GM15510 (cell line): ENCODE results near the gene IRAG1.

Experiments used
- POLR2A ChIP-seq: IDR thresholded peaks from 3 replicates; pipeline ENCODE4 v1.6.1; 2011; ENCODE audit warnings: borderline replicate concordance; ENCODE audit not compliant: insufficient read length; ENCODE audit errors: extremely low read depth

Gene IRAG1

DNA sequence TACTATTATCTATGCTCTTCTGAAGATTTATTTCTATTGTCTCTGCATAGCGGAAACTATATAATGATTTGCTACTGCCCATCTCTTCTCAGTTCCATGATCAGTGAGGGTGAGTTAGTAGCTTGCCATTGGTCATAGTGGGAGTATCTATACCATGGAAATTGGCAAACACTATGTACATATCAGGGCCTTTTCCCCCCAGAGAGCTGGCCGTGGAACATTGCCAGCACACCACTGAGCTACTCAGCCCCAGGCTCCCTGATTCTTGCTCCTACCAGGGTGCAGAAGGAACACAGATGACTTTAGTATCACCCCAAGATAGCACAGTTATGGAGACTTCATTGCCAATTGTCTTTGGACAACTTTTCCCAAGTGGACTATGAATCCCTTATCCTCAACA is 33.2 kb downstream of the IRAG1 start:
- TF ChIP-seq POLR2A, result no peak

DNA sequence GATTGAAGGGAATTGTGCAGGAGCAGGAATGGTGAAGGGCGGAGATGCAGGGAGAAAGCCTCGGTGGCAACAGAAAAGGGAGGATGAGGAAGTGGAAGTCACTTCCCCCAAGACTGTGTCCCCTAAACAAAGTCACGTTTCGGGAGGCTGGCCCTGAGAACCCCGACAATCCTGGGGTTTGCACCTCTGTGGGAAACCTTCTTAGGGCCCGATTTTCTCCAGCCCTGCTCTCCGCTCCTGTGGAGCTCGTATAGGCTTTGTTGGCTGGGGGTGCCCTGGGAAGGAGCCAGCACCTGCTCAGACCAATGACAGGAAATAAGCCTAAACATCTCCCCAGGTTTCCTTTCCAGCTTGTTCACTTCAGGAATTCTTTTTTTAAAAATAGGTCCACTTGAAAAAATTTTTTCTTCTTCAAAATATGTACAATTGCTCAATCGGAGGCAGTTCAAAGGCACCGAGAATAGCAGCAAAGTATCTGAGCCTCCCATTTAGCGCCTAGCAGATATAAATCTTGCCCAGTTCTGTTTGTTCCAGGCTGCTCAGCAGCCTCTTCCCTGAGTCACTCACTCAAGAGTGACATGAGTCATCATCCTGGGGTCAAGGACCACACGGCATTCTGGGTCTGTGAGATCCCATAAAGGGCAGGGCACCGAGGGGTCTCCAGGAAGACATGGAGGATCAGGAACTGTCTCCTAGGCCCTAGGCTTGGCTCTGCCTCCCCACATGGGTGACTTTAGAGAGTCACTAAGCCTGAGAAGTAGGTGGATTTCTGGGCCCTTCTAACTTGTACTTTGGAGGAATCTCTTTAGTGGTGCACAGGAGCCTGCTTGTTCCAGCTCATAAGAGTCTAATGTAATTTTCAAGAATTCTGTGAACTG is 34.0 kb downstream of the IRAG1 start:
- TF ChIP-seq POLR2A, result no peak

DNA sequence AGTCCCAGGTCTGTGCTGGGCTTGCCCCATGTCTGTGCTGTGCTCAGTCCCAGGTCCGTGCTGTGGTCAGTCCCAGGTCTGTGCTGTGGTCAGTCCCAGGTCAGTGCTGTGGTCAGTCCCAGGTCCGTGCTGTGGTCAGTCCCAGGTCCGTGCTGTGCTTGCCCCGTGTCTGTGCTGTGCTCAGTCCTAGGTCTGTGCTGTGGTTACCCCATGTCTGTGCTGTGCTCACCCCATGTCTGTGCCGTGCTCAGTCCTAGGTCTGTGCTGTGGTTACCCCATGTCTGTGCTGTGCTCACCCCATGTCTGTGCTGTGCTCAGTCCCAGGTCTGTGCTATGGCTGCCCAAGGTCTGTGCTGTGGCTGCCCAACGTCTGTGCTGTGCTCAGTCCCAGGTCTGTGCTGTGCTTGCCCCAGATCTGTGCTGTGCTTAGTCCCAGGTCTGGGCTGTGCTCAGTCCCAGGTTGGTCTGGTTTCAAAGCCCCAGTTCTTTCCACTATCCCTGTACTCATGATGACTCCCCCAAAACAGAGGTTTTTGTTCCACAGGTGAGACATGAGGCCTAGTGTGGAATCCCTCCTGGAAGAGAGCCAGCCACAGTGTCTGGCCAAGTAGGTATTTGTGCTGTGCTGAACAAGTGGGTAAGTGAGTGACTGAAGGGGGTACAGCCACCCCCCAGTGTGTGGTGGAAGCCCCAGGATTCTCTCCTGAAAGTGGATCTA is 34.8 kb downstream of the IRAG1 start:
- TF ChIP-seq POLR2A, result no peak

DNA sequence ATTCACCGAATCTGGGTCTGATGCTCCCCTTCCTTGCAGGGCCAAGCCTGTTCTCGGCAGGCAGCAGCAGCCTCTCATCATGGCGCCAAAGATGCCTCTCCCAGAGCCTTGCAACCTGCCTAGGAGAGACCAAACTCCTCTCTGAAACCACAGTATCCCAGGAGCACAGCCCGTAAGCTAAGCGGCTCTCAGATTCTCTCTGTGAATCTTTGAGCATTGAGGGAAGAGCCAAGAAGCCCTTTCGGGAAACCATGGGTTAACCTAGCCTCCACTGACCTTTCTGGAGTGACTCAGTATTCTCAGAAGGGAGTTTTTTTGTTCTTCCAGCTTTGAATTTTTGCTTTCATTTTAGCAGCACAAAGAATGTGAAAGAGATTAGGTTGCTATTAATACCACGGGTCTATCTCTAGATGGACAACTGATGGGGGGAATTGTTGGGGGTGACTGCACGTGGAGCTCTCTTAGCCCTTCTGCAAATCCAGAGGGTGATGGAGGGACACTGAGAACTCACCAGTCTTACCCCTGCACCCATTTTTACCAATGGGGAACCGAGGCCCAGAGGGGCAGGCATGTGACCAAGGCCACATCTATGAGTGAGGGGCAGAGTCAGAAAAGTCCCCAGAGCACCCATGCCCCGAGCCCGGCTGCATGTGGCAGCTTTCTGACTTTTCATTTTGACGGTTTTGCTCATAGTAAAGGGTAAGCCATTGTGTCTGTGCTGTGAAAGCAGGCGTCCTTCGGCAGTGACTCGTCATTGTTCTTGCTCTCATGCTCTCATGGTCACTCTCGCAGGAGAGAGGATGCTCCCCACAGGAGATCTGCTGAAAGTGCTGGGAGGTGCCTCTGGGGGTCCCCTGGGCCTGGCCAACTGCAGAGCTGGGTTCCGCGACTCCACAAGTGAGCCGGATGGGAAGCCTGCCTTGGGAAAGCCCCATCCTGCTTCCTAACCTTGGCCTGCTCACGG is 36.0 kb downstream of the IRAG1 start:
- TF ChIP-seq POLR2A, result no peak

DNA sequence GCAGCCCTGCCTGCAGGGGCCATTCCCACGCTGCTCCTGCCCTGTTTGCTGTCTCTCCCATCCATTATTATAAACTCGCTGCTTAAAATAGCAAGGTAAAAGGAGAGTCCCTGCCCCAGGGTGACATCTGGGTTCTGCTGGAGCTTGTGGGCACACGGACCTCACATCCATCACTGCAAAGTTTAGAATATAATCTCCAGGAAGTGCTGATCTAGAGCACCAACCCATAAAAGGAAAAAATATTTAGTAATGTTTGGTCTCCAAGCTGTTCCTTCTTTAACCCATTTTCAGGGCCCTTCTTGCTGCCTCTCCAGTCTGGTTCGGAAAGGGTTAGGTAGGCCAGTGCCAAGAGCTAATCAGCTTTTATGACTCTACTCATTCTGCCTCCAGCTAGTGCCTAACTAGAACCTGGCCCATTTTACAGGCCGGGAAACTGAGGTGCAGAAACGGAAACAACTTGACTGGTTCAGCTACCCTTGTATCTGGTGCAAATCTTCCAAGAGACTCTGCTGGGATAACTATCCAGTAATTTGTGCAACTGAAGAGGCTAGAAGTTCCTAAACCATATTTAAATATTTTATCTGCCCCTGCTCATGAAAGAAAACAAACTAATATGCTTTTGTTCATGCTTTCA is 37.5 kb downstream of the IRAG1 start:
- no peak for TF ChIP-seq POLR2A

DNA sequence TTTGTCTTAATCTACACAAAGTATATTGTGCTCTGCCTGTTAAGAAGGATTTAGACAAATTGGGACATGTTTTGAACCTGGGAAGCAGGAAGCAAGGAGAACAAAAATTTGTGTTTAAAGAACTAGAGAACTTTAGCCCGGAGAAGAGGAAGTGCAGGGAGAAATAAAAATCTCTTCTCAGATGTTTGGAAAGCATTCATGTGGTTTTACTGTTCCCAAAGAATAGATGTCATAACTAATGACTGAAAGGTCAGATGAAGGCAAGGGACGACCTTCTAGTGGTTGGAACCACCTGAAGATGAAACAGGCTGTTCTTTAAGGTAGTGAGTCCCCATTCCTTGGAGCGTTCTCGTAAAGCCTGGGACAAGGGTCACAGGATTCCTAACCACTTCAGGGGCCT is 38.3 kb downstream of the IRAG1 start:
- TF ChIP-seq POLR2A, result no peak

DNA sequence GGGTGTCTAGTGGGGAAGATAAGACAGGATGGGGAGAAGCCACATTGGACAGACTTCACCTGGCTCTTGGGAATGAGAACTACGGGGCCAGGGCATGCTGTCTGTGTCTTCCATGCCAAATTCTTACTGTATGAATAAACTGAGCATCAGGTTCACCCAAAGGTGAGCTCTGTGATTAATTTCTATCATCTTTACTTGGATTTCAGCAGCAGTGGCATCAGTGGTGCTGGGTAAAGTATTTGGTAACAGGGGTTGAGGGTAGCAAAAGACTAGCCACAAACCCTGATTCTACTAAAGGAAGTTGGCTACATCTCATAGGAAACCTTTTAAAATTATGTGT is 38.8 kb downstream of the IRAG1 start:
- TF ChIP-seq POLR2A, result no peak

DNA sequence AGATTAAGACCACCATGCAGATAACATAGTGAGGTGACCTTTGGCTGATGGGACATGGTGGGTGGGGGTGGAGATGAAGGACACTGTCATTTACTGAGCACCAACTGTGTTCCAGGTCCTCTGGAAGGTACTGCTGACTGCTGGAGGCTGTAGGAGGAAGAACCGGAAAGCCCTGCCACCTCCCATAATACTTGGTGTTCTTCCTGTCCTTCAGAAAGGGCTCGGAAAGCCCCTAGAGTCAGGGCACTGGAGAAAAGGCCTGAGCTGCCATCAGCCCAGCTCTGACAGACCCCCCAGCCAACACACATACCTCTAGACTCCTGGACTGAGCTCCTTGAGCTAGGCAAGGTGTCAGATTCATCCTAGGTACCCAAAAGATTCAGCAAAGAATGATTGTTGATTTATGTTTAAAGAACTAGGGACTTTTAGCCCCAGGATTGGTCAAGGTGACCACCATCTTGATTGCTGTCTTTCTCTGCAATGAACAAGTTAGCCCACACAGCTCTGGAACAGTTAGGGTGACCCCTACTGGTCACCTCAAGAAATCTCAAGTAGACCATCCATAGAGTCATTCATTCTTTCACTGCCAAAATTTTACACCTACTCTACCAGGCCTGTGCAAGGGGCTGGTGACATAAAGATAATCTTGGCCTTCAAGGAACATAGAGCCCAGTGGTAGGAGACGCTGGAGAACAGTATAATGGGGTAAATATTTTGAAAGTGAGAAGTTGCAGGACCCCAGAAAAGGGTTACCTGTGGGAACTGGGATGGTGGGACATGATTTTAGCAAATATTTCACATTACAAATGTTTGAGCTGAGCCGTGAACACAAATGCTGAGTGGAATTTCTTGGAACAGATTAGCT is 39.4 kb downstream of the IRAG1 start:
- TF ChIP-seq POLR2A, result no peak

DNA sequence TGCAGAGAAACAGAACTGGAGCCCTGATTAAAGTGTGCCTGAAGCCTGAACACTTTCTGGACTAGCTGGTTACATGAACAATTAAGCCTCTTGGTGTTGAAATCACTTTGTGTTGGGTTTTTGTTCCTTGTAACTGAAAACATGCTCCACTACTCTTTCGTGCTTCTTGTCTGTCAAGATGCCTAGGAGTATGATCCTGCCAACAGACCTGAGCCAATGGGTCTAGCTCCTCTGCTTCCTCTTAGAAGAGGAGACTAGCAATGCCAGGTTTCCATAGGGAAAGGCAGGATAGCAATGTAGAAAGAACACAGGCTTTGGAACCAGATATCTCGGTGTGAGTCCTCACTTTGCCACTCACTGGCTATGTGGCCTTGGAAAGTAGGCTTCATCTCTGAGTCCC is 40.3 kb downstream of the IRAG1 start:
- no peak for TF ChIP-seq POLR2A

DNA sequence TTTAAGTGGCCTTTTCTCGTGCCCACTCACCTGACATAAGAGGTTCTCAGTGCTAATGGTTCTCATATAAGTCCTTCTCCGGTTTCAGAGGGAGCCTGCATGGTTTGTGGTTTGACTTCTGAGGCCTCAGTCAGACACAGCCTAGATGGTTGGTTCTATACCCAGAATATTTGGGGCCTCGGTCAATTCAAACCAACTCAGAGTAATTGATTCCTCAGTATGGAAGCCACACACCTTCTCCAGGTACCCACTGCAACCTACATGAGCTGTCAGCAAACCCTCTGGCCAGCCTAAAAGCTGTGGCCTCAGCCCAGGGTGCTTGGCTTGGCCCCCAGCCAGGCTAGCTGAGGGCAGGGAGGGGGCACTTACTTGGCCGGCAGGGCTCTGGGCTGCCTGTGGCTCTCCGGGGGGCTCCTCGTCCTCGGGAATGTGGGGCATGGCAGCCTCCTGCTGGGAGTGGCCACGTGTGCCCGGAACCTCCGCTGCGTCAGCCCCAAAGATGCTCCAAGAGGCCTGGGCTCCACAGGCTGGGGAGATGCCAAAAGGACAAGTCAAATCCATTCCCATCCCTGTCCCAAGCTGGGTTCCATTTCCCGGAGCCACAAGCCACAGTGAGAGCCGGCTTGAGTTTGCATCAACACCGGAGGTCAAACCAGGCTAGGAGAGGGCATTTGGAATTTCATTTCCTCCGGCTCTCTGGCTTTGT is 41.7 kb downstream of the IRAG1 start:
- no peak for TF ChIP-seq POLR2A

DNA sequence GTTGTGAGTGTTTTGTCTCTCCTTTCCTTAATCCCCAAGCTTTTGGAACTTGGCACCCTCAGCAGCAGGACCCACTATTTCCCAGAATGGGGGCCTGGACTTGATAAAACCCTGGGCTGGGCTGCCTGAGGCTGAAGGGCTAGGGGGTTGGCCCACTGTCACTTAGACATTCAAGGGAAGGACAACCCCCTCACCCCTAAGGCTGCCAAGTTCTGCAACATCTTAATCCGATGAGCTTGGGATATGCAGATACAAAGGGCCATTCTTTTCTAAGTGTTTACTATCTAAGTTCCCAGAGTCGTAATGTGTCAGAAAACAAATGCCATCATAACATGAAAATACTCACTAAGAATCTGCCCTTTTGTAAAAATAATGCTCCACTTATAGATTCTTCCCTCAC is 42.9 kb downstream of the IRAG1 start:
- no peak for TF ChIP-seq POLR2A

DNA sequence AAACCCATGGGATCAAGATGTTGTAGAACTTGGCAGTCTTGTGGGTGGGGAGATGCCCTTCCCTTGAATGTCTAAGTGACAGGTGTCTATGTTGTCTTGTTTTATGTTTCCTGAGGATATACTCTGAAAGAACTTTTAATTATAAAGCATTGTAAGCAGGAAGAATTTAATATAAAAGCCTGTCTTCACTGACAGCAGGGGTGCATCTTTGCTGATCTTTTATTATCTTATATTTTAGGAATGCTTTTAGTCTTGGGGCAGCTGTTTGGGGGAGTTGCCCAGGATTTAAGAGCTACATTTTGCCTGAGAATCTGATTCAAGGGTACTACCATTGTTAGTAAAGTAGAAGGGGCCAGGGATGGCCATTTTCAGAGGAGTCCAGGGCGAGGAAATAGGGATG is 43.4 kb downstream of the IRAG1 start:
- TF ChIP-seq POLR2A, result no peak

DNA sequence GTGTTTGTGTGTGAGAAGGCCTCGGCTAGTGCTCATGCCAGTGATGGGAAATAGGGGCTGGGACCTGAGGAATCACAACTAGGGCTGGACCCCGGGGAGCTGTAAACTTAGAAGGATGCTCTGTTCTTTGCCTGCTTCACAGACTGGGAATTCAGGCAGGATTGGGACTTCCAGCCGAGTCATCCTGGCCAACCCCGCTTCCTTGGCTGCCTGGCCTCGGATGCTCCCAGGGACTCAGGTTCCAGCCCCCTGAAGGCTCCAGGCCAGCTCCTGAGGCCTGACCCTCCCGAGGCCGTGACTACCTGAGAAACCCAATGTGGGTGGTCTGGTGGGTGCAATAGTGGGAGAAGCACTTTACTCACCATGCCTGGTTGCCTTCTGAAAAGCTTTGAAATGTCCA is 44.7 kb downstream of the IRAG1 start:
- no peak for TF ChIP-seq POLR2A
